BE2C (cell line): ENCODE data around the gene NBR1.
"Not testable (repeated sequence)": the region's sequence is repeated elsewhere in the genome, so short reads cannot be mapped to it uniquely, and the experiment has no call there.

Source experiments
- DNase-seq: peaks from one replicate; pipeline ENCODE4 v3.0.0-alpha.2; 2020
- H3K27me3 ChIP-seq: fragments of 250-450 bp; sonication (Bioruptor Pico); 2 replicates; pipeline ENCODE4 v1.5.1; 2020; ENCODE audit warnings: mild to moderate bottlenecking
- H3K36me3 ChIP-seq: fragments of 250-450 bp; sonication (Bioruptor Pico); 2 replicates; pipeline ENCODE4 v1.5.1; 2020; ENCODE audit warnings: mild to moderate bottlenecking
- H3K4me1 ChIP-seq: fragments of 250-450 bp; sonication (Bioruptor Pico); 2 replicates; pipeline ENCODE4 v1.5.1; 2020
- H3K4me3 ChIP-seq: 2 replicates; pipeline ENCODE4 v1.5.1; 2011; ENCODE audit warnings: low read depth, low read length
- H3K9me3 ChIP-seq: fragments of 250-450 bp; sonication (Bioruptor Pico); 2 replicates; pipeline ENCODE4 v1.5.1; 2020
- TF ChIP-seq, protein P1 (sequence below): IDR thresholded peaks from 2 replicates; pipeline ENCODE4 v1.5.1; 2012; ENCODE audit warnings: mild to moderate bottlenecking, low read depth, low read length

Gene NBR1

DNA sequence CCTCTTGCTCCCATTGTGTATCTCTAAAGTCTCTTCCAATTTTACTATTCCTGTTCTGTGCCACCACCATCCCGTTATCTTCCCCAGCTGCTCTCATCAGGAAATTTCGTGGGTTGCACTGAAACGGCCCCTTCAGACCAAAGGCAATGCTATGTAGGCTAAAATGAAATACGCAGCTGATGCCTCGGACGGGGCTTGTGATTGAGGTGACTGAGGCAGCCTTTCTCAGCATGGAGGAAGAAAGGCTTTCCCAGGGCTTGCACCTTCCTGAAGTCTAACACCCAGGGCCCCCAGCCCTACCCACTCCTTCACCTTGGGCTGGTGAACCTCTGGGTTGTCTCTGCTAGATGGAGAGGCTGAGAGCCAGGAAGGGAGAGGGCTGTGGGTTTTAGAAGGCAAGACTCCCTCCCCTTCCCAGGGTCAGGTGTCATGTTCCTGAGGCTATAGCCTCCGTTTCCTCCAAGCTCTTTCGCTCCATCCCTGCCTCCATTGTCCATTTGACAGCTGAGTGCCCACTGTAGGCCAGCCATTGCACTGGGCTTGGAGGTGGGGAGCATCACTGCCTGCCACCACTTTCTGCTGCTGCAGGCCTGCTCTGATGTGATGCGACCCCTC, 49.6 kb downstream of the NBR1 start:
- TF ChIP-seq, protein P1, sequence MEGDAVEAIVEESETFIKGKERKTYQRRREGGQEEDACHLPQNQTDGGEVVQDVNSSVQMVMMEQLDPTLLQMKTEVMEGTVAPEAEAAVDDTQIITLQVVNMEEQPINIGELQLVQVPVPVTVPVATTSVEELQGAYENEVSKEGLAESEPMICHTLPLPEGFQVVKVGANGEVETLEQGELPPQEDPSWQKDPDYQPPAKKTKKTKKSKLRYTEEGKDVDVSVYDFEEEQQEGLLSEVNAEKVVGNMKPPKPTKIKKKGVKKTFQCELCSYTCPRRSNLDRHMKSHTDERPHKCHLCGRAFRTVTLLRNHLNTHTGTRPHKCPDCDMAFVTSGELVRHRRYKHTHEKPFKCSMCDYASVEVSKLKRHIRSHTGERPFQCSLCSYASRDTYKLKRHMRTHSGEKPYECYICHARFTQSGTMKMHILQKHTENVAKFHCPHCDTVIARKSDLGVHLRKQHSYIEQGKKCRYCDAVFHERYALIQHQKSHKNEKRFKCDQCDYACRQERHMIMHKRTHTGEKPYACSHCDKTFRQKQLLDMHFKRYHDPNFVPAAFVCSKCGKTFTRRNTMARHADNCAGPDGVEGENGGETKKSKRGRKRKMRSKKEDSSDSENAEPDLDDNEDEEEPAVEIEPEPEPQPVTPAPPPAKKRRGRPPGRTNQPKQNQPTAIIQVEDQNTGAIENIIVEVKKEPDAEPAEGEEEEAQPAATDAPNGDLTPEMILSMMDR: no peak
- H3K36me3 ChIP-seq: no peaks in the 10 kb centered on the region
- H3K4me1 ChIP-seq: no peaks in the 10 kb centered on the region
- no peak for DNase-seq
- H3K4me3 ChIP-seq: no peak overlapping the region
- H3K9me3 ChIP-seq: no peaks in the 10 kb centered on the region
- no peaks in the 10 kb centered on the region for H3K27me3 ChIP-seq

DNA sequence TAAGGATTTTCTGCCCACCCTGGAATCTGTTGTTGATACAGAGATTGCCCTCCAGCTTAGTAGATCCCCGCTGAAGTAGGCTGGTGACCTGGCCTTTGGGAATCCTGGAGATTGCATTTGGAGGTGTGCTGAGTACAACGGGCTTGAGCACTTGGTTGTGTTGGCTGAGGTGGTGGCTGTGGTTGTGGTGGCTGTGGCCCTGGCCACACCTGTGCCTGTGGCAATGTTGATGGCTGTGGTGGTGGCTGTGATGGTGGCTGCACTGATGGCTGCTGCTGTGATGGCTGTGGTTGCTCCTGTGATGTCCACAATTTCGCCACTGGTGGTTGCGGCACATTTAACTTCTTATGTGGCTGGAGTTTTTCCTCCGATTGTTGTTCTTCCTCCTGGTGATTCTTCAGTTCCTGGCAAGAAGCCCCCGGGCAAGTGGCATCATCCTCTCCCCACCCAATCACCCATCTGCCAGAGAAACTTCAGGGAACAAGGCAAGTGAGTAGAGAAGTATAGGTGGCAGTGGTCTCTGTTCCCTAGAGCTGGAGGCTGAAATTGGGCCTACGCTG, 53.2 kb downstream of the NBR1 start:
- TF ChIP-seq, protein P1: no peak
- no peak overlapping the region for H3K4me3 ChIP-seq
- H3K9me3 ChIP-seq: no peaks in the 10 kb centered on the region
- DNase-seq: no peak
- H3K27me3 ChIP-seq: no peaks in the 10 kb centered on the region
- H3K36me3 ChIP-seq: no peaks in the 10 kb centered on the region
- H3K4me1 ChIP-seq: no peaks in the 10 kb centered on the region

DNA sequence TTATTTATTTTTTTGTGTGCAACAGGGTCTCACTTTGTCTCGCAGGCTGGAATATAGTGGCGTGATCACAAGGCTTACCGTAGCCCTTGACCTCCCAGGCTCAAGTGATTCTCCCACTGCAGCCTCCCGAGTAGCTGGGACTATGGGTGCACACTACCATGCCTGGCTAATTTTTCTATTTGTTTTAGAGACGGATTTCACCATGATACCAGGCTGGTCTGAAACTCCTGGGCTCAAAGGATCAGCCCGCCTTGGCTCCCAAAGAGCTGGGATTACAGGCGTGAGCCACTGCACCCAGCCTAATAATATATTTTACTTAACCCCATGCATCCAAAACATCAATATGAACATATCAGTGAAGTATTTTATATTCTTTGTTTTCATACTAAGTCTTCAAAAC, 55.4 kb downstream of the NBR1 start:
- Histone ChIP-seq H3K36me3 (no peaks in the 10 kb centered on the region), H3K4me1 (no peaks in the 10 kb centered on the region), H3K27me3 (no peaks in the 10 kb centered on the region), H3K9me3 (no peaks in the 10 kb centered on the region), H3K4me3 (no peak overlapping the region)
- DNase-seq: no peak
- TF ChIP-seq, protein P1: no peak

DNA sequence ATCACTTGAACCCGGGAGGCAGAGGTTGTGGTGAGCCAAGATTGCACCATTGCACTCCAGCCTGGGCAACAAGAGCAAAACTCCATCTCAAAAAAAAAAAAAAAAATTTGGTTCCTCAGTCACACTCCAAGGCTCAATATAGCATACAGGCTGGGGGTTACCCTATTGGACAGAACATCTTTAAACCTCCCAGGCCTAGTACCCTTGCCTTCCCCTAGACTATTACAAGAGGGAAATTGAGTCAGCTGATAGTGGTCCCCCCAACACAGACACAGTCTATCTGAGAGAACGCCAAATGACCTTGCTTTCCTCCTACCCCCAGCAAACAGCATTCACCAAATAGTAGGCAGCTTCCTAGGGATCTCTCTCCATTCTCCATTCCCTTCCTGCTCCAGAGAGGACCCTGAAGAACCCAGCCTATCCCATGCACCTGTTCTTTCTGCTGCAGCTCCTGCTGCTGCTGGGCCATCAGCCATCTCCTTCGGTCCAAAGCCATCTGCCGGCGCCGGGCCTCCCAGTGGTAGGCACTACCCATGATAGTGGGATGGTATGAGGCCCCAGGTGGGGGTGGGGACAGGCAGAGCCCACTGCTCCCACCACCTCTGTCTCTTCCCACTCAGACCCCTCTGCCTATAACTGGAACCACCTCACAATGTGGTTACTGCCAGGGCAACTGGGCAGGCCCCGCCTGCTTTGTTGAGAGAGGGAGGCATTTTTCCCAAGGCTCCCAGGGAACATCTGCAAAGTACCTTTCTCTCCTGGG, 57.2 kb downstream of the NBR1 start, which contains the start of gene CCDC200:
Gene CCDC200, minus strand, starts transcription at position 604 of the 763 bp plus-strand sequence. Its CDS starts 69 bp downstream, at position 535.
- H3K4me3 ChIP-seq: not testable (repeated sequence)

DNA sequence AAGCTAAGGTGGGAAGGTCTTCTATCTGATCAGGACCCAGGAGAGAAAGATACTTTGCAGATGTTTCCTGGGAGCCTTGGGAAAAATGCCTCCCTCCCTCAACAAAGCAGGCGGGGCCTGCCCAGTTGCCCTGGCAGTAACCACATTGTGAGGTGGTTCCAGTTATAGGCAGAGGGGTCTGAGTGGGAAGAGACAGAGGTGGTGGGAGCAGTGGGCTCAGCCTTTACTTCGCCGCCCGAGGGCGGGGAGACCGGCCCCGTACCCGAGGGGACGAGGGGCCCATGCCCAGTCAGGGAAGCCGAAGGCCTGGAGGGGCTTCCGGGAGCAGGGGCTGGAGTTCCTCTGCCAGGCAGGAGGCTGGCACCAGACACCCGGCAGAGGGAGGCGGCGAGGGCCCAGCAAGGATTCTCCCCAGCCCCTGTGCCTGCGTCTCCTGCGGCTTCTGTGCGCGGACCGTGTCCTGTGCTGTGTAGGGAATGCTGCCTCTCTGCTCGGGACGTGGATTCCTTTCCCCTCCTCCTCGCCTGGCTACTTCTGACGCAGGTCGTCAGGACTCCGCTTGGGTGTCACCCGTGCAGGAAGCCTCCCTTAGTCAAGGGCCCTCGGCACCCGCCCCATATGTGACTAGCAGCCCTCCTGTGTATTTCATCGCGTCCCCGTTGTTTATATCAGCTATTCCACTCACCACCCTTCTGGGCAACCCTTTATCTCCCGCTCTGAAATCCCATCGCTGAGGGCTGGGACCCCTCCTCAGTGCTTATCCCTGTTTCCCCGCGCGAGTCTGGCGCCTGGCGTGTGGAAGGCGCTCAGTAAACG, 60.4 kb downstream of the NBR1 start:
- not testable (repeated sequence) for H3K9me3 ChIP-seq, H3K27me3 ChIP-seq, H3K4me1 ChIP-seq, H3K36me3 ChIP-seq, DNase-seq, H3K4me3 ChIP-seq

More for the DNA sequence above, 57.2 kb downstream of the NBR1 start, which contains the start of gene CCDC200:
- H3K27me3 ChIP-seq, H3K4me1 ChIP-seq, DNase-seq, H3K9me3 ChIP-seq, H3K36me3 ChIP-seq: not testable (repeated sequence)

DNA sequence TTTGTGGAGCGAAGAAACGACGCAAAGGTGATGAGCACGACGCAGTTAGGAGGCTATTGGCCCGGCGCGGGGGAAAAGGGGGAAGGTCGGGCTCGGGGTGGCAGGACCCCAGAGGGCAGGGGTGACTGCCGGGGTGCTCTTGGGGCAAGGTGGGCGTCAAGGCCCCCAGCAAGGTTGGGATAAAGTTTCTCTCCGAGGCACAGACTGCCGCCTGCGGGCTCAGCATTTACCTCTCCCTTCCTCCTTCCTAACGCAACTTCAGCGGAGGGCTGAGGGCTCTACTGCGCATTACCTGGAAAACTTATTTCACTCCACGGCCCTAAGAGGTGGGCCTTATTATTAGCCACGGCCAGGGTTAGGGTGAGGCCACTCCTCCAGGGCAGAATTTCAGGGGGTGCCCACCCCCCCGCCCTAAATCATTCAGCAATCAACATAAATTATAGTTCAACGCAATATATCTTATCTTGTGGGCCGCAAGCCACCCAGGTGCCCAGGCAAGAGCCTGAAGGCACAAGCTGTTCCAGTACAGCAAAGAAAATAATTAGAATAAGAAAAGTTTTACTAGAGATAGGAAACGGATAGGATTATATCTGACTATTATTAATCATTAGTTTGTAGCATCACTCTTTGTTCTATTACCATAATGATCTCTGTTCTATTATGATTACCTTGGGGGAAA, 61.1 kb downstream of the NBR1 start:
- not testable (repeated sequence) for H3K27me3 ChIP-seq, H3K9me3 ChIP-seq, H3K4me1 ChIP-seq, H3K4me3 ChIP-seq, H3K36me3 ChIP-seq
- peak; percentile 36 for DNase-seq

DNA sequence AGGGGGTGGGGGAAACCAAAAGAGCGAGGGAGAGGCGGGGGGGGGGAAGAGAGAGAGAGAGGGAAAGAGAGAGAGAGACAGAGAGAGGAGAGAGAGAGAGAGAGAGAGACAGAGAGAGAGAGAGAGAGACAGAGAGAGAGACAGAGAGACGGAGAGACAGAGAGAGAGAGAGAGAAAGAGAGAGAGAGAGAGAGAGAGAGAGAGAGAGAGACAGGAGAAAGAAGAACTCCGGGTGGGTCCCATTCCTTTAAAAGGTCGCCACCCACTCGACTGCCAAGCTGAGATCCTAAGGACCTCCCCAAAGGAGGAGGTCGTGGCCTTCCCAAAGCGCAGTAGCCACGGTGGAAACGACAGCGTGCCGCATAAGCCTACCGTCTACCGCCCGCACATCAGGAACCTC, 62.2 kb downstream of the NBR1 start:
- H3K36me3 ChIP-seq, H3K9me3 ChIP-seq, H3K4me1 ChIP-seq, H3K27me3 ChIP-seq, DNase-seq, H3K4me3 ChIP-seq: not testable (repeated sequence)

DNA sequence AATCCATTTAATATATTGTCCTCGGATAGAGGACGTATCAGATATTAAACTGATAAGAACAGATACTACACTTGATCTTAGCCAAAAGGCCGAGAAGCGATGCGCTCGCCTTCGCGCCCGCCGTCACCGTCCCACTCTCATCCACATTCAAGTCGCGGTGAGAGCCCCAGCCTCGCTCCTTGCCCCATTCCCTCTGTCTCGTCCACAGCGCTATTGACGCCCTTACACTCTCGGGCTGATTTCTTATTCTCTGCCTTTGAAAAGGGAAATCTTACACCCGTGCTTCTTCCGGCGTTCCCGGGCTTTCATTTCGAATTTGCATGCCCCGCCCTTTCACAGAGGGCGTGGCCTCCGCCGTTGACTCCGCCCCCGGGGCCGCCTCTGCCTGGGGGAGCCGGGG, 62.9 kb downstream of the NBR1 start, which contains the start of gene RNU2-1:
Gene RNU2-1, minus strand, starts transcription at position 101 of the 400 bp plus-strand sequence.
- not testable (repeated sequence) for H3K36me3 ChIP-seq, H3K9me3 ChIP-seq, DNase-seq, H3K4me3 ChIP-seq, H3K27me3 ChIP-seq, H3K4me1 ChIP-seq

DNA sequence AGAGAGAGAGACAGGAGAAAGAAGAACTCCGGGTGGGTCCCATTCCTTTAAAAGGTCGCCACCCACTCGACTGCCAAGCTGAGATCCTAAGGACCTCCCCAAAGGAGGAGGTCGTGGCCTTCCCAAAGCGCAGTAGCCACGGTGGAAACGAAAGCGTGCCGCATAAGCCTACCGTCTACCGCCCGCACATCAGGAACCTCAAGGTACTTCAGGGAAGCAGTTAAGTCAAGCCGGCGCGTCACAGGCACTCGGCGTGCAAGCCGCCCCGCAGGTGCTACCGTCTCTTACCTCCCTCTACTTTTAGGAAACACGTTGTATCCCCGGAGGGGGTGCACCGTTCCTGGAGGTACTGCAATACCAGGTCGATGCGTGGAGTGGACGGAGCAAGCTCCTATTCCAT, 68.6 kb downstream of the NBR1 start:
- DNase-seq, H3K4me3 ChIP-seq, H3K36me3 ChIP-seq, H3K9me3 ChIP-seq, H3K27me3 ChIP-seq, H3K4me1 ChIP-seq: not testable (repeated sequence)

DNA sequence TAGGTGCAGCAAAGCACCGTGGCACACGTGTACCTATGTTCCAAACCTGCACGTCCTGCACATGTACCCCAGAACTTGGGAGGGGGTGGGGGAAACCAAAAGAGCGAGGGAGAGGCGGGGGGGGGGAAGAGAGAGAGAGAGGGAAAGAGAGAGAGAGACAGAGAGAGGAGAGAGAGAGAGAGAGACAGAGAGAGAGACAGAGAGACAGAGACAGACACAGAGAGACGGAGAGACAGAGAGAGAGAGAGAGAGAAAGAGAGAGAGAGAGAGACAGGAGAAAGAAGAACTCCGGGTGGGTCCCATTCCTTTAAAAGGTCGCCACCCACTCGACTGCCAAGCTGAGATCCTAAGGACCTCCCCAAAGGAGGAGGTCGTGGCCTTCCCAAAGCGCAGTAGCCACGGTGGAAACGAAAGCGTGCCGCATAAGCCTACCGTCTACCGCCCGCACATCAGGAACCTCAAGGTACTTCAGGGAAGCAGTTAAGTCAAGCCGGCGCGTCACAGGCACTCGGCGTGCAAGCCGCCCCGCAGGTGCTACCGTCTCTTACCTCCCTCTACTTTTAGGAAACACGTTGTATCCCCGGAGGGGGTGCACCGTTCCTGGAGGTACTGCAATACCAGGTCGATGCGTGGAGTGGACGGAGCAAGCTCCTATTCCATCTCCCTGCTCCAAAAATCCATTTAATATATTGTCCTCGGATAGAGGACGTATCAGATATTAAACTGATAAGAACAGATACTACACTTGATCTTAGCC, 69.8 kb downstream of the NBR1 start:
- DNase-seq, H3K9me3 ChIP-seq, H3K27me3 ChIP-seq, H3K4me1 ChIP-seq, H3K36me3 ChIP-seq, H3K4me3 ChIP-seq: not testable (repeated sequence)

DNA sequence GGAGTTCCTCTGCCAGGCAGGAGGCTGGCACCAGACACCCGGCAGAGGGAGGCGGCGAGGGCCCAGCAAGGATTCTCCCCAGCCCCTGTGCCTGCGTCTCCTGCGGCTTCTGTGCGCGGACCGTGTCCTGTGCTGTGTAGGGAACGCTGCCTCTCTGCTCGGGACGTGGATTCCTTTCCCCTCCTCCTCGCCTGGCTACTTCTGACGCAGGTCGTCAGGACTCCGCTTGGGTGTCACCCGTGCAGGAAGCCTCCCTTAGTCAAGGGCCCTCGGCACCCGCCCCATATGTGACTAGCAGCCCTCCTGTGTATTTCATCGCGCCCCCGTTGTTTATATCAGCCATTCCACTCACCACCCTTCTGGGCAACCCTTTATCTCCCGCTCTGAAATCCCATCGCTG, 75.4 kb downstream of the NBR1 start:
- not testable (repeated sequence) for H3K36me3 ChIP-seq, DNase-seq, H3K9me3 ChIP-seq, H3K27me3 ChIP-seq, H3K4me3 ChIP-seq, H3K4me1 ChIP-seq
